Activated CD4-positive, alpha-beta T cell treated with anti-CD3 and anti-CD28 coated beads for 24 hours (primary cell): ENCODE results near the gene KPTN.
"Not testable (repeated sequence)": the region's sequence is repeated elsewhere in the genome, so short reads cannot be mapped to it uniquely, and the experiment has no call there.

ENCODE experiments used
- DNase-seq, 2 donors: peaks; one replicate each; pipeline ENCODE4 v3.0.0-alpha.2; 2020; ENCODE audit warnings: low read depth in 2 of 2

KPTN gene

GRCh38 chr19:47492137-47492533 is 8.1 kb upstream of the KPTN start:
- no peak for DNase-seq

DNA sequence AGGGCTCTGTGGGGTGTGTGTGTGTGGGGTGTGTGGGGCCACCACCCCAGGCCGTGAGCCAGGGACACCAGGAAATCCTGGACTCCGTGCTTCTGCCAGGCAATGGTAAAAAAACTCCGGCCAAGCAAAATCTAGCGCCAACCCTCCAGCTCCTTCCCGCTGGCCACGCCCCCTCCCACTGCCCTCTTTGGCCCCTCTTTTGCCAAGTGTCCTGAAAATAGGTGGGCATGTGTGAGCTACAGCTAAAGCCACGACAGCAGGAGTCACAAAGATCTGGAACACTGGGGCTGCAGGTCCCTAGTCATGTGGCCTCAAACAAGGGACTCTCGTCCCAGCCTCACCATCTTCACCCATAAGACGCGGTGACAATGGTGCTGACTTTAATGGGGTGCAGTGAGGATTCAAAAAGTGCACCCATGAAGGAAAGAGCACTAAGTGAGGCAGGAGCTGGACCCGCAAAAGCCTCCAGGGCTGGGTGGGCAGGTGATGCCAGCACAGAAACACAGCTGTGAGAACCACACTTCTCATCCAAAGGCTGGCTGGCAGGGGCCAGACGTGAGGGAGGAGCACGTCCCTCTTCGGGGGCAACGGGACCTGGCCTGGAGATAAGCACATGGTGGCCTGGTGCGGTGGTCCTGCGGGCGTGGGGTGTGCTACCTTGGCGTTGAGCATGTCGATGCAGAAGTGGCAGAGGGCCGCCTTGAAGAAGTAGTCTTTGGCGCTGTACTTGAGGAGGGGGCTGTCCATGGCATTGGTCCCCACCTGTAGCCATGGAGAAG is 7.5 kb upstream of the KPTN start:
- DNase-seq: no peak

GRCh38 chr19:47490847-47491246 is 6.8 kb upstream of the KPTN start:
- DNase-seq: no peak

DNA sequence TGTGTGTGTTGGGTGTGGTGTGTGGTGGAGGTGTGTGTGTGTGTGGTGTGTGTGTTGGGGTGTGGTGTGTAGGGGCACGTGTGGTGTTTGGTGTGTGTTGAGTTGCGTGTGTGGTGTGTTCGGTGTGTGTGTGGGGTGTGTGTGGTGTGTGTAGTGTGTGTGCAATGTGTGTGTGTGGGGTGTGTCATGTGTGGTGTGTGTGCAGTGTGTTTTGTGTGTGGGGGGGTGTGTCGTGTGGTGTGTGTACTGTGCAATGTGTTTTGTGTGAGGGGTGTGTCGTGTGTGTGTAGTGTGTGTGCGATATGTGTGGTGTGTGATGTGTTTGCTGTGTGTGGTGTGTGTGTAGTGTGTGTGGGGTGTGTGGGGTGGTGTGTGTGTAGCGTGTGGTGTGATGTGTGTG is 6.0 kb upstream of the KPTN start:
- DNase-seq: no peak

- no peak for DNase-seq
These were observed 5.3 kb upstream of the KPTN start for GRCh38 chr19:47489072-47489914.

GRCh38 chr19:47487551-47488515 is 3.8 kb upstream of the KPTN start:
- DNase-seq: no peak

DNA sequence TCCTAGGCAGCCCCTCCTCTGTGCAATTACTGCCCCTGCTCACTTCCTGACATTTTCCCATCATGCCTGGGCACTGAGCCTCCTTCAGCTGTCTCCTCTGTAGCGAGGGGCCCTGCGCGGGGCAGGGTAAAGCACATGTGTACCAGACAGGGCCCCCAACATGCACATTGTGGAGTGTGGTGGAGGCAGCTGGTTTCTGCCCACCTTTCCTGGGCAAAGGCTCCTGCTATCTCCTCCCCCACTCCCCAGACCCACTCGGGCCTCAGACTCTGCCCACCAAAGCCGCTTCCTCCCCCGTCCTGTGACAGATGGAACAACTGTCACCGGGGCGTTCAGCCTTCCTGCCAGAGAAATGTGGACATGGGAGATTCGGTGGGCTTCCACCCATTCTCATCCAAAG is 2.9 kb upstream of the KPTN start:
- DNase-seq: no peak

- DNase-seq: not testable (repeated sequence)
These were observed 2.2 kb upstream of the KPTN start for GRCh38 chr19:47486220-47486619.

DNA sequence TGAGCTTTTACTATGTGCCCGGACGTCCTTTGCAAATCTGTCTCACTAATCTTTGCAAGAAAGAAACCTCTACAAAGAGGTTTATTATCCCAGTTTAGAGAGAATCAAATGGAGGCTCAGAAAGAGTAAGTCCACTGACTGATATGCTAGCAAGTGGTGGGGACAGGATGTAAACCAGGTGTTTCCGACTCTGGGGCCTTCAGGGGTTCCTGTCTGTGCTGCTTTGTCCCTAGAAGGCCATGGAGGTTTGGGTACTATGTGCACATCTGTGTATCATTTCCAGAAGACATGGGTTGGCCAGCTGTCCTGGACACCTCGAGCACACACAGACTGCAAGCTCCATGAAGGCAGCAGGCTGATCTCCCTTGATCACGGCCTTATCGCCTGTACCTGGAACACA is 1.2 kb upstream of the KPTN start:
- DNase-seq: no peak

GRCh38 chr19:47483200-47483599 is 819 bp downstream of the KPTN start:
- DNase-seq: no peak

- DNase-seq: no peak
These were observed 2.5 kb downstream of the KPTN start for GRCh38 chr19:47481460-47482052.

DNA sequence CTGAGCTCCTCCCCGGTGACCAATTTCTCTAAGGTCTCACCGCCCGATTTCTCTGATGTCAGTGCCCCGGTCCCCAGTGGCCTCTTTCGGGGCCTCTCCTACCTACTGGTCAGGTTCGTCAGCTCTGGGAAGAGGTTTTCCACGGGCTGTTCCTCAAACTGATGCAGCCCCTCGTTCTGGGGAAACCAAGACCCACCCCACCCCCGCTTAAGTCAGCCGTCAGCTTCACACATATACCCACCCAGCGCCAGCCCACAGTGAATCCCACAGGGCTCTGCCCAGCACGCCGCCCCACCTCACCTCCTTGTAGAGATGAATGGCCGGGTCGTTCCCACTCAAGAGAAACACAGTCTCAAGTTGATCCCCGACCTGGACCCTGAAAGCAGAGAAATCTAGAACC is 3.4 kb downstream of the KPTN start:
- DNase-seq: no peak

- DNase-seq: no peak
These were observed 4.1 kb downstream of the KPTN start for GRCh38 chr19:47479701-47480503.

DNA sequence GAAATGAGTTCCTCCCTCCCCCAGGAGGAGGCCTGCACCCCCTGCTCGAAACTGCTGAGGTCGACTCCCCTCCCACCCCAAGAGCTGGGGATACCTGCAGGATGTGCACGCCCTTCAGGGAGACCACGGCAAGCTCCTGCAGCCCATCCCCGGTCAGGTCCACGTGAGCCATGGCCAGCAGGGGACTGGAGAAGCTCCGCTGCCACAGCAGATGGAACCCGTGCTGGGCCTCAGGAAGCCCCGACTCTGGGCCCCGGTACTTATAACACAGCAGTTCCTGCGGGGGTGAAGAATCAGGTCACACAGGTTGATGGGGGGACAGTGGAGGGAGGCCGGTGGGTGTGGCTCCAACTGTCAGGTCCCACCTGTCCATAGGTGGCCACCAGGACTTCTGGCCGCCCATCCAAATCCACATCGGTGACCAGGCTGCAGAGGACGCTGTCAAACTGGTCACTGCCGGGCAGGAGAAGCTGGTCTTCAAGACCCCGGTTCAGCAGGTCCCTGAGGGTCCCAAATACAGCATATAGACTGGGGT is 7.5 kb downstream of the KPTN start:
- no peak for DNase-seq

GRCh38 chr19:47475465-47475864 is 8.6 kb downstream of the KPTN start:
- DNase-seq: no peak

DNA sequence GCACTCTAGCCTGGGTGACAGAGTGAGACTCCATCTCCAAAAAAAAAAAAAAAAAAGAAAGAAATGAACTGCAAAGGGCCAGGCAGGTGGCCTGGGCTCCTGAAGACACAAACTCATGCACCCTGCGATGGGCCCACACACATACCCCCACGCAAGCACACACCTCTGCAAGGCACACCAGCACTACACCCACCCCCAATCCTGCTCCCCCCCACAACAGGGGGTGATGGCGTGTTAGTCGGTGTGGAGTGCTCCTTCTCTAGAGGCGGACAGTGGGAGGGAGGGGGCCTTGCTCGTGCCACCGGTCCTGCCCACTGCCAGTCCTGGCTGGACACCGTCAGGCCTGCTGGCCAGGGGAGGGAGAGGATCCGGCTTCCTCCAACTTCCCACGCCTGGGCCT is 10.7 kb downstream of the KPTN start:
- no peak for DNase-seq

- DNase-seq: peak; percentile 32 to 36
These were observed 12.1 kb downstream of the KPTN start, which contains the start of gene SLC8A2 for GRCh38 chr19:47471733-47472457. TSS of gene SLC8A2 (minus strand) at chr19:47471893. CDS start at chr19:47466403, 5,490 bp downstream.

DNA sequence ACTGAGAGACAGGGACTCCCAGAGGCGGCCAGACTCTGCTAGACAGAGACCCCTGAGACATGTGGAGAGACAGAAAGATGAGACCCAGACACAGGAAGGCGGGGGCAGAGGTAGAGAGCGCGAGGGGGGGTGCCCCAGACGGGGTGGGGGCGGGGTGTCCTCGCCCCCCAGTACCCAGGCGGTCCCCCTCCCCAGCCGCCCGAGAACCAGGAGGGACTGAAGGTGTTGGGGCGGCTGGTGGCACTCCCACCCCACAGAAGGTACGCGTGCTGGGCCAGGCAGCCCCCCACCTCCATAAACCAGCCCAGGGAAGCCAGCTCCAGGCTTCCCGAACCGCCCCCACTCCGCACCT is 12.7 kb downstream of the KPTN start:
- no peak for DNase-seq

GRCh38 chr19:47470447-47471195 is 13.4 kb downstream of the KPTN start:
- DNase-seq: no peak
